ENCODE measurements around the gene BIN1. TPM values are rescaled to one million over a fixed set of nuclear protein-coding genes. Genes with fewer than 3 reads are reported as not detected.

Gene BIN1
- total and polyA plus RNA-seq, 2 of the 4 experiments (the other 2 are of a cell fraction) = 18.1 to 25.7 TPM

GRCh38 chr2:127064642-127065250, 42.2 kb downstream of the BIN1 start (continued):
- TF ChIP-seq CEBPB (IDR thresholded peaks at IDR 0.05; ENCODE audit: low read depth, low read length) (no peak; the same call in 1 of the 2 replicates), MAFK (IDR thresholded peaks at IDR 0.05; ENCODE audit: low read depth, low read length) (peak; percentile 63)

GRCh38 chr2:127063701-127064590, 43.0 kb downstream of the BIN1 start:
- Histone ChIP-seq H3K4me2 (ENCODE audit: low read depth, low read length) (no peak overlapping the region), H3K4me1 (ENCODE audit: control insufficient read depth, insufficient read depth, low read length) (peaks cover 16% of the 10 kb centered on the region), H4K5ac (ENCODE audit: low read depth, low read length) (peak overlapping the region; percentile 24), H2BK5ac (ENCODE audit: low read depth, low read length, poor library complexity, severe bottlenecking) (peak overlapping the region; percentile 78), H3K9me1 (ENCODE audit: insufficient read depth, low read length) (peaks cover 12% of the 10 kb centered on the region), H2BK20ac (ENCODE audit: low read depth, low read length) (peak overlapping the region; percentile 81; the same call in 1 of the 2 replicates), H3K9me3 (ENCODE audit: control insufficient read depth, insufficient read depth, low read length) (no peaks in the 10 kb centered on the region), H3K4me3 (ENCODE audit: insufficient read depth, low read depth, low read length) (no peak overlapping the region), H2BK120ac (ENCODE audit: low read depth, low read length) (peak overlapping the region; percentile 96), H3K27me3 (ENCODE audit: control insufficient read depth, insufficient read depth, low read length) (no peaks in the 10 kb centered on the region), H4K20me1 (ENCODE audit: insufficient read depth, low read length) (no peaks in the 10 kb centered on the region; the same call in 1 of the 2 replicates), H3K9ac (ENCODE audit: low read depth, low read length) (peak overlapping the region; percentile 16; the same call in 1 of the 2 replicates), H3K36me3 (ENCODE audit: control insufficient read depth, insufficient read depth, low read length) (peaks cover 30% of the 10 kb centered on the region; the same call in 1 of the 2 replicates), H3K14ac (replicated peaks; ENCODE audit: low read depth, low read length) (peak overlapping the region; percentile 60), H4K8ac (ENCODE audit: low read depth in 2 of 2, low read length in 2 of 2) (peak overlapping the region in 1 of 2 experiments; percentile 83; a peak in 3 of 4 replicates), H3K56ac (ENCODE audit: extremely low read depth, insufficient read depth, low read length) (no peak overlapping the region), H3K27ac (ENCODE audit: insufficient read depth, low read length) (peak overlapping the region; percentile 61), H2BK15ac (ENCODE audit: low read depth, low read length) (peak overlapping the region; percentile 18; the same call in 2 of the 3 replicates), H3K79me1 (ENCODE audit: low read depth in 1 of 2, low read length in 2 of 2) (peaks cover 0 to 8% of the 10 kb centered on the region in 2 experiments; a peak in 2 of 4 replicates), H2AK9ac (replicated peaks; ENCODE audit: low read depth, low read length, poor library complexity) (peak overlapping the region; percentile 95), H3K23ac (ENCODE audit: low read depth, low read length) (0 out of 2 replicates have a peak overlapping the region, but pooled peaks have one; percentile 51), H2AFZ (replicated peaks; ENCODE audit: low read length, poor library complexity) (peak overlapping the region; percentile 87), H3K4ac (ENCODE audit: low read depth, low read length) (peak overlapping the region; percentile 87), H4K91ac (ENCODE audit: insufficient read depth, low read depth, low read length) (peak overlapping the region; percentile 91), H3K18ac (ENCODE audit: low read depth, low read length) (peak overlapping the region; percentile 20; the same call in 1 of the 2 replicates), H2AK5ac (ENCODE audit: low read depth, low read length) (peak overlapping the region; percentile 95)
- ChIA-PET POLR2A (ENCODE audit: unreplicated experiment) (no interaction called here), CTCF (interaction anchor here (0.6 kb wide), 1 partner anchor 217 kb away, joined by 3 read pairs; no protein-coding TSS in a partner anchor)
- dilution Hi-C loops (cut with HindIII; ENCODE audit: low sequenced_read_pairs, unreplicated experiment) (no loop called here), in situ Hi-C loops (cut with MboI; ENCODE audit: low sequenced_read_pairs) (loop anchor here (10.0 kb wide), 1 partner anchor 111 kb away; no protein-coding TSS in a partner anchor), intact Hi-C loops (cut with micrococcal nuclease) (loop anchor here (10.0 kb wide), 1 partner anchor 411 kb away; no protein-coding TSS in a partner anchor)
- TF ChIP-seq CHD1 (IDR thresholded peaks at IDR 0.05; ENCODE audit: low read depth, low read length) = no peak
- TF ChIP-seq, protein P1, sequence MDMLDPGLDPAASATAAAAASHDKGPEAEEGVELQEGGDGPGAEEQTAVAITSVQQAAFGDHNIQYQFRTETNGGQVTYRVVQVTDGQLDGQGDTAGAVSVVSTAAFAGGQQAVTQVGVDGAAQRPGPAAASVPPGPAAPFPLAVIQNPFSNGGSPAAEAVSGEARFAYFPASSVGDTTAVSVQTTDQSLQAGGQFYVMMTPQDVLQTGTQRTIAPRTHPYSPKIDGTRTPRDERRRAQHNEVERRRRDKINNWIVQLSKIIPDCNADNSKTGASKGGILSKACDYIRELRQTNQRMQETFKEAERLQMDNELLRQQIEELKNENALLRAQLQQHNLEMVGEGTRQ (IDR thresholded peaks at IDR 0.05; ENCODE audit: low read depth, low read length) = no peak
- TF ChIP-seq RFX5 (IDR thresholded peaks at IDR 0.05; ENCODE audit: low read depth, low read length) = no peak
- TF ChIP-seq CTCF (conservative IDR thresholded peaks at IDR 0.05; ENCODE audit: low read depth, low read length) = no peak
- TF ChIP-seq SMC3 (IDR thresholded peaks at IDR 0.05; ENCODE audit: low read depth, low read length) = no peak
- TF ChIP-seq MAZ (IDR thresholded peaks at IDR 0.05; ENCODE audit: borderline replicate concordance, low read depth, low read length) = no peak
- TF ChIP-seq MAFK (IDR thresholded peaks at IDR 0.05; ENCODE audit: low read depth, low read length) = no peak
- WGBS, 2 experiments (ENCODE audit: extremely low coverage in 2 of 2, insufficient read length in 1 of 2) = 98% methylated on average over 17 of the region's 28 CpGs; no CpG with 5 or more reads in 1 of the 2 experiments
- BruUV-seq (replicated peaks) = no TSS peak
- no peak for ATAC-seq (ENCODE audit: low read depth)
- no peak for DNase-seq

All from IMR-90 (cell line).